Neural progenitor cell (in vitro differentiated cells): ENCODE results near the gene CBX8. TPM values are rescaled to one million over a fixed set of nuclear protein-coding genes. Genes with fewer than 3 reads are reported as not detected.
"Not testable (repeated sequence)": the region's sequence is repeated elsewhere in the genome, so short reads cannot be mapped to it uniquely, and the experiment has no call there.

Source experiments
- DNase-seq: peaks from one replicate; pipeline ENCODE4 v3.0.0-alpha.2; 2016; ENCODE audit warnings: low spot score
- H2AFZ ChIP-seq: fragments of 200-600 bp; sonication (generic); replicated peaks from 2 replicates; pipeline ENCODE4 v1.6.1; 2016; ENCODE audit warnings: antibody characterized with exemption
- H3F3A ChIP-seq: fragments of 200-600 bp; sonication (generic); 2 replicates; pipeline ENCODE4 v1.6.1; 2016; ENCODE audit warnings: antibody characterized with exemption, low read depth
- H3K27ac ChIP-seq: fragments of 200-600 bp; sonication (generic); 2 replicates; pipeline ENCODE4 v1.5.1; 2016; ENCODE audit warnings: mild to moderate bottlenecking
- H3K27me3 ChIP-seq: fragments of 200-600 bp; sonication (generic); 2 replicates; pipeline ENCODE4 v1.6.1; 2016; ENCODE audit warnings: mild to moderate bottlenecking, moderate library complexity
- H3K36me3 ChIP-seq: fragments of 200-600 bp; sonication (generic); 2 replicates; pipeline ENCODE4 v1.5.1; 2016
- H3K4me1 ChIP-seq: fragments of 200-600 bp; sonication (generic); 2 replicates; pipeline ENCODE4 v1.6.1; 2016; ENCODE audit warnings: mixed run types
- H3K4me2 ChIP-seq: fragments of 200-600 bp; sonication (generic); 2 replicates; pipeline ENCODE4 v1.6.1; 2016
- H3K4me3 ChIP-seq: fragments of 200-600 bp; sonication (generic); 2 replicates; pipeline ENCODE4 v1.5.1; 2016
- H3K79me2 ChIP-seq: fragments of 200-600 bp; sonication (generic); 2 replicates; pipeline ENCODE4 v1.6.1; 2016; ENCODE audit warnings: low read depth
- H3K9ac ChIP-seq: fragments of 200-600 bp; sonication (generic); 2 replicates; pipeline ENCODE4 v1.6.1; 2016
- H3K9me3 ChIP-seq: fragments of 200-600 bp; sonication (generic); 2 replicates; pipeline ENCODE4 v1.5.1; 2016; ENCODE audit warnings: low read depth
- H4K20me1 ChIP-seq: fragments of 200-600 bp; sonication (generic); 2 replicates; pipeline ENCODE4 v1.6.1; 2016; ENCODE audit warnings: low read depth
- H3K27ac Mint-ChIP-seq: 3 replicates; pipeline ENCODE4 v1.8.0; 2021; ENCODE audit warnings: mixed read lengths
- H3K27me3 Mint-ChIP-seq: 2 replicates; pipeline ENCODE4 v1.8.0; 2022; ENCODE audit warnings: low read depth, mild to moderate bottlenecking, inconsistent platforms, moderate library complexity, mixed read lengths; ENCODE audit not compliant: insufficient read depth
- H3K36me3 Mint-ChIP-seq: 3 replicates; pipeline ENCODE4 v1.8.0; 2021; ENCODE audit warnings: mixed read lengths
- H3K4me1 Mint-ChIP-seq: 3 replicates; pipeline ENCODE4 v1.8.0; 2021; ENCODE audit warnings: mixed read lengths
- H3K4me3 Mint-ChIP-seq: 3 replicates; pipeline ENCODE4 v1.8.0; 2021; ENCODE audit warnings: mild to moderate bottlenecking, moderate library complexity, mixed read lengths
- H3K9me3 Mint-ChIP-seq: 3 replicates; pipeline ENCODE4 v1.8.0; 2020; ENCODE audit warnings: mixed read lengths
- CTCF ChIP-seq: fragments of 200-600 bp; sonication (generic); IDR thresholded peaks from 2 replicates; pipeline ENCODE4 v1.5.1; 2017; ENCODE audit warnings: antibody characterized with exemption, mild to moderate bottlenecking
- EZH2 ChIP-seq: fragments of 200-600 bp; sonication (generic); IDR thresholded peaks from 2 replicates; pipeline ENCODE4 v1.6.1; 2017; ENCODE audit warnings: antibody characterized with exemption, mild to moderate bottlenecking, moderate library complexity
- EZH2phosphoT487 ChIP-seq: fragments of 200-600 bp; sonication (generic); IDR thresholded peaks from 2 replicates; pipeline ENCODE4 v1.6.1; 2017; ENCODE audit warnings: antibody characterized with exemption
- total RNA-seq: library from RNA; depleted of rRNA; stranded (reverse); fragments of >200 nt; gene quantifications from 2 replicates; pipeline ENCODE4 v1.2.3, GENCODE V29; 2015; ENCODE audit warnings: low replicate concordance

CBX8 gene
- total RNA-seq, 1 donor from 2014 or later, result 2.8 TPM

GRCh38 chr17:79757140-79757745 is 39.6 kb downstream of the CBX8 start:
- no peaks in the 10 kb centered on the region for H3K4me1 ChIP-seq
- peaks cover 8% of the 10 kb centered on the region for H3K27me3 Mint-ChIP-seq
- H3K79me2 ChIP-seq, result no peaks in the 10 kb centered on the region
- no peaks in the 10 kb centered on the region for H3K36me3 ChIP-seq
- H4K20me1 ChIP-seq, result no peaks in the 10 kb centered on the region
- no peaks in the 10 kb centered on the region for H3F3A ChIP-seq
- H3K4me3 ChIP-seq, result no peak overlapping the region
- TF ChIP-seq EZH2 (no peak), EZH2phosphoT487 (no peak), CTCF (no peak)
- no peak overlapping the region for H3K4me2 ChIP-seq
- H3K9ac ChIP-seq, result no peak overlapping the region
- H3K4me3 Mint-ChIP-seq, result no peak overlapping the region
- no peak overlapping the region for H3K27ac ChIP-seq
- H3K27me3 ChIP-seq, result no peaks in the 10 kb centered on the region
- H3K9me3 Mint-ChIP-seq, result no peaks in the 10 kb centered on the region
- DNase-seq, result no peak
- H3K36me3 Mint-ChIP-seq, result no peaks in the 10 kb centered on the region
- no peak overlapping the region for H3K27ac Mint-ChIP-seq
- H2AFZ ChIP-seq, result no peak overlapping the region
- H3K4me1 Mint-ChIP-seq, result no peaks in the 10 kb centered on the region
- no peaks in the 10 kb centered on the region for H3K9me3 ChIP-seq

DNA sequence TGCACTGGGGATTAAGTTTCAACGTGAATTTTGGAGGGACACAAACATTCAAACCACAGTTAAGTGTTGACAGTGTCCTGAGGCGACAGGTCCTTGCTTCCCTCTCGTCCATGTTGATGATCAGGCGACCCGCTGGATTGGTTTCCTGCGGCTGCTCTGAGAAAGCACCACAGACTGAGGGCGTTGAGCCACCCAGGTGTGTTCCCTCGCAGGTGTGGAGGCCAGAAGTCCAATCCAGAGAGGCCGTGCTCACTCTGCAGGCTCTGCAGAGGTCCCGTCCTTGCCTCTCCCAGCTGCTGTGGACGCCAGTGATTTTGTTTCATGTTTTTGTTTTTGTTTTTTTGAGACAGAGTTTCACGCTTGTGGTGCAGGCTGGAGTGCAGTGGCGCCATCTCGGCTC is 41.3 kb downstream of the CBX8 start:
- Mint-ChIP-seq H3K36me3 (no peaks in the 10 kb centered on the region), H3K9me3 (no peaks in the 10 kb centered on the region), H3K27me3 (peaks cover 8% of the 10 kb centered on the region), H3K4me3 (no peak overlapping the region), H3K27ac (no peak overlapping the region), H3K4me1 (no peaks in the 10 kb centered on the region)
- no peak overlapping the region for H3K27ac ChIP-seq
- no peaks in the 10 kb centered on the region for H3K9me3 ChIP-seq
- no peak overlapping the region for H3K9ac ChIP-seq
- H3K4me2 ChIP-seq, result no peak overlapping the region
- H3K4me1 ChIP-seq, result no peaks in the 10 kb centered on the region
- no peak for TF ChIP-seq EZH2
- no peak for TF ChIP-seq EZH2phosphoT487
- no peak for TF ChIP-seq CTCF
- H3K36me3 ChIP-seq, result no peaks in the 10 kb centered on the region
- no peaks in the 10 kb centered on the region for H3K79me2 ChIP-seq
- H3F3A ChIP-seq, result no peaks in the 10 kb centered on the region
- no peaks in the 10 kb centered on the region for H4K20me1 ChIP-seq
- H3K27me3 ChIP-seq, result peaks cover 16% of the 10 kb centered on the region
- no peak for DNase-seq
- no peak overlapping the region for H2AFZ ChIP-seq
- no peak overlapping the region for H3K4me3 ChIP-seq

DNA sequence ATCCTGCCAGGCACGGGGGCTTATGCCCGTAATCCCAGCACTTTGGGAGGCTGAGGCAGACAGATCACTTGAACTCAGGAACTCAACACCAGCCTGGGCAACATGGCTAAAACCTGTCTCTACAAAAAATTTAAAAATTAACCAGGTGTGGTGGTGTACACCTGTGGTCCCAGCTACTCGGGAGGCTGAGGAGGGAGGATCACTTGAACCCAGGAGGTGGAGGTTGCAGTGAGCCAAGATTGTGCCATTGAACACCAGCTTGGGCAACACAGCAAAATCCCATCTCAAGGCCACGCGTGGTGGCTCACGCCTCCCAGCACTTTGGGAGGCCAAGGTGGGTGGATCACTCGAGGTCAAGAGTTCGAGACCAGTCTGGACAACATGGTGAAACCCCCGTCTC is 42.0 kb downstream of the CBX8 start:
- not testable (repeated sequence) for H3K79me2 ChIP-seq, H3K4me1 Mint-ChIP-seq, H3K9me3 Mint-ChIP-seq, DNase-seq, H3K36me3 Mint-ChIP-seq, H4K20me1 ChIP-seq, H3K4me3 ChIP-seq, H3K27ac Mint-ChIP-seq, H3K27ac ChIP-seq, H3K4me2 ChIP-seq, H3K9ac ChIP-seq, H3K27me3 Mint-ChIP-seq, H3K36me3 ChIP-seq, H3K9me3 ChIP-seq, H2AFZ ChIP-seq, H3K4me1 ChIP-seq, H3K4me3 Mint-ChIP-seq, H3F3A ChIP-seq
- peaks cover 23% of the 10 kb centered on the region for H3K27me3 ChIP-seq

DNA sequence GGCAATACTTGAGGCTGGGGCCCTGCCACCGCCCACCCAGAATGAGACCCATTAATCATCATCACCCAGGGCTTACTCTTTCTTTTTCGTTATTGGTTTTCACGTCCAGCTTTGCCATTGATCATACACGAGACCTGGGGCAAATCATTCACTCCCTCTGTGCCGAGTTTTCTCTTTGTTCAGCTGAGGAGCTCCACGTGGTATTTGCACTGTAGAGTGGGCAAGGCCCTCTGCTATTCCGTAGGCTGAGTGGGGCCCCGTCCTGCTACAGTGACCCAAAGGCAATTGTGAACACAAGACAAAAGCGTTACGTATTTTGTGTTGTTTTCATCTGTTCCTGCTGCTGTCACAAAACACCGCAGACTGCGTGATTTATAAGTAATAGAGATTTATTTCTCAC is 42.5 kb downstream of the CBX8 start:
- Mint-ChIP-seq H3K27ac (no peak overlapping the region), H3K9me3 (no peaks in the 10 kb centered on the region), H3K27me3 (peaks cover 12% of the 10 kb centered on the region), H3K4me3 (no peak overlapping the region), H3K4me1 (peaks cover 4% of the 10 kb centered on the region), H3K36me3 (no peaks in the 10 kb centered on the region)
- Histone ChIP-seq H3F3A (peaks cover 7% of the 10 kb centered on the region), H3K9ac (no peak overlapping the region), H3K4me1 (no peaks in the 10 kb centered on the region), H3K4me3 (no peak overlapping the region), H3K79me2 (no peaks in the 10 kb centered on the region), H3K9me3 (no peaks in the 10 kb centered on the region), H3K27ac (no peak overlapping the region), H2AFZ (no peak overlapping the region), H3K27me3 (peaks cover 28% of the 10 kb centered on the region), H3K4me2 (no peak overlapping the region), H4K20me1 (no peaks in the 10 kb centered on the region), H3K36me3 (no peaks in the 10 kb centered on the region)
- TF ChIP-seq CTCF, result no peak
- no peak for TF ChIP-seq EZH2
- TF ChIP-seq EZH2phosphoT487, result no peak
- DNase-seq, result no peak
